Loucy (cell line): Measurements from ENCODE around the gene FGFR4.

ENCODE experiments used
- H2AFZ ChIP-seq: fragments of 200-600 bp; sonication (generic); 2 replicates; pipeline ENCODE4 v1.6.0; 2016; ENCODE audit warnings: antibody characterized with exemption, mild to moderate bottlenecking, low read length, moderate library complexity
- H3F3A ChIP-seq: fragments of 200-600 bp; 2 replicates; pipeline ENCODE4 v1.6.0; 2016; ENCODE audit warnings: antibody characterized with exemption, low read depth, mild to moderate bottlenecking
- H3K27me3 ChIP-seq: fragments of 200-600 bp; sonication (generic); 2 replicates; pipeline ENCODE4 v1.6.1; 2014; ENCODE audit warnings: low read length, mild to moderate bottlenecking; ENCODE audit not compliant: insufficient read depth, poor library complexity, severe bottlenecking
- H3K36me3 ChIP-seq: fragments of 200-600 bp; sonication (generic); 2 replicates; pipeline ENCODE4 v1.6.1; 2016; ENCODE audit warnings: low read length; ENCODE audit not compliant: insufficient read depth
- H3K4me1 ChIP-seq: fragments of 200-600 bp; sonication (generic); 2 replicates; pipeline ENCODE4 v1.5.1; 2014; ENCODE audit warnings: low read length, mild to moderate bottlenecking; ENCODE audit not compliant: insufficient read depth, poor library complexity, severe bottlenecking
- H3K4me2 ChIP-seq: fragments of 200-600 bp; sonication (generic); 2 replicates; pipeline ENCODE4 v1.6.0; 2014; ENCODE audit warnings: antibody characterized with exemption, low read length, low read depth, mild to moderate bottlenecking; ENCODE audit not compliant: poor library complexity, severe bottlenecking
- H3K4me3 ChIP-seq: fragments of 200-600 bp; sonication (generic); 2 replicates; pipeline ENCODE4 v1.5.1; 2014; ENCODE audit warnings: low read length, mild to moderate bottlenecking, mixed read lengths; ENCODE audit not compliant: poor library complexity, severe bottlenecking
- H3K79me2 ChIP-seq: fragments of 200-600 bp; sonication (generic); 2 replicates; pipeline ENCODE4 v1.6.1; 2014; ENCODE audit warnings: low read length; ENCODE audit not compliant: insufficient read depth
- H3K9ac ChIP-seq: fragments of 200-600 bp; sonication (generic); 2 replicates; pipeline ENCODE4 v1.6.0; 2014; ENCODE audit warnings: mild to moderate bottlenecking, low read depth, low read length, moderate library complexity; ENCODE audit not compliant: poor library complexity, severe bottlenecking
- H3K9me2 ChIP-seq: fragments of 200-600 bp; sonication (generic); replicated peaks from 2 replicates; pipeline ENCODE4 v1.6.1; 2016; ENCODE audit warnings: low read depth, low read length, mixed read lengths
- H3K9me3 ChIP-seq: fragments of 200-600 bp; sonication (generic); 2 replicates; pipeline ENCODE4 v1.6.1; 2014; ENCODE audit warnings: mild to moderate bottlenecking, antibody characterized with exemption, low read length, low read depth; ENCODE audit not compliant: insufficient read depth
- H4K20me1 ChIP-seq: fragments of 200-600 bp; sonication (generic); 2 replicates; pipeline ENCODE4 v1.6.0; 2014; ENCODE audit warnings: antibody characterized with exemption, low read length, mild to moderate bottlenecking; ENCODE audit not compliant: insufficient read depth, poor library complexity, severe bottlenecking
- CTCF ChIP-seq: fragments of 200-600 bp; sonication (generic); conservative IDR thresholded peaks from 2 replicates; pipeline ENCODE4 v1.5.1; 2014; ENCODE audit warnings: mild to moderate bottlenecking, antibody characterized with exemption, low read length
- EZH2phosphoT487 ChIP-seq: fragments of 200-600 bp; IDR thresholded peaks from 2 replicates; pipeline ENCODE4 v1.6.1; 2018; ENCODE audit warnings: antibody characterized with exemption, mild to moderate bottlenecking, moderate library complexity, borderline replicate concordance

FGFR4 gene

GRCh38 chr5:177124486-177124991, 37.8 kb downstream of the FGFR4 start:
- H2AFZ ChIP-seq: no peak overlapping the region
- H3K4me1 ChIP-seq: no peaks in the 10 kb centered on the region
- H3K4me2 ChIP-seq: no peak overlapping the region
- no peaks in the 10 kb centered on the region for H3K79me2 ChIP-seq
- no peaks in the 10 kb centered on the region for H3K27me3 ChIP-seq
- no peak for TF ChIP-seq EZH2phosphoT487
- TF ChIP-seq CTCF: no peak
- H3F3A ChIP-seq: no peaks in the 10 kb centered on the region
- no peak overlapping the region for H3K4me3 ChIP-seq
- H3K9me3 ChIP-seq: no peaks in the 10 kb centered on the region
- no peaks in the 10 kb centered on the region for H3K36me3 ChIP-seq
- no peak overlapping the region for H3K9ac ChIP-seq
- H4K20me1 ChIP-seq: no peaks in the 10 kb centered on the region
- no peaks in the 10 kb centered on the region for H3K9me2 ChIP-seq

GRCh38 chr5:177126771-177127170, 40.1 kb downstream of the FGFR4 start:
- no peak overlapping the region for H3K4me3 ChIP-seq
- no peaks in the 10 kb centered on the region for H3K36me3 ChIP-seq
- TF ChIP-seq EZH2phosphoT487: no peak
- TF ChIP-seq CTCF: no peak
- no peaks in the 10 kb centered on the region for H3K79me2 ChIP-seq
- no peaks in the 10 kb centered on the region for H4K20me1 ChIP-seq
- no peaks in the 10 kb centered on the region for H3K9me2 ChIP-seq
- no peak overlapping the region for H3K9ac ChIP-seq
- no peak overlapping the region for H3K4me2 ChIP-seq
- no peaks in the 10 kb centered on the region for H3K4me1 ChIP-seq
- no peaks in the 10 kb centered on the region for H3K9me3 ChIP-seq
- no peaks in the 10 kb centered on the region for H3K27me3 ChIP-seq
- H2AFZ ChIP-seq: no peak overlapping the region
- H3F3A ChIP-seq: no peaks in the 10 kb centered on the region

- no peak overlapping the region for H3K4me3 ChIP-seq
- no peaks in the 10 kb centered on the region for H3K9me2 ChIP-seq
- H3K9me3 ChIP-seq: no peaks in the 10 kb centered on the region
- TF ChIP-seq EZH2phosphoT487 (no peak), CTCF (no peak)
- no peaks in the 10 kb centered on the region for H3K4me1 ChIP-seq
- no peaks in the 10 kb centered on the region for H3F3A ChIP-seq
- H3K27me3 ChIP-seq: no peaks in the 10 kb centered on the region
- H3K9ac ChIP-seq: no peak overlapping the region
- no peaks in the 10 kb centered on the region for H3K79me2 ChIP-seq
- no peaks in the 10 kb centered on the region for H3K36me3 ChIP-seq
- no peak overlapping the region for H3K4me2 ChIP-seq
- no peaks in the 10 kb centered on the region for H4K20me1 ChIP-seq
- no peak overlapping the region for H2AFZ ChIP-seq
These were observed 41.9 kb downstream of the FGFR4 start for GRCh38 chr5:177128551-177128981.
